ENCODE data around the gene HPSE2.
"Not testable (repeated sequence)": the region's sequence is repeated elsewhere in the genome, so short reads cannot be mapped to it uniquely, and the experiment has no call there.

HPSE2 gene

DNA sequence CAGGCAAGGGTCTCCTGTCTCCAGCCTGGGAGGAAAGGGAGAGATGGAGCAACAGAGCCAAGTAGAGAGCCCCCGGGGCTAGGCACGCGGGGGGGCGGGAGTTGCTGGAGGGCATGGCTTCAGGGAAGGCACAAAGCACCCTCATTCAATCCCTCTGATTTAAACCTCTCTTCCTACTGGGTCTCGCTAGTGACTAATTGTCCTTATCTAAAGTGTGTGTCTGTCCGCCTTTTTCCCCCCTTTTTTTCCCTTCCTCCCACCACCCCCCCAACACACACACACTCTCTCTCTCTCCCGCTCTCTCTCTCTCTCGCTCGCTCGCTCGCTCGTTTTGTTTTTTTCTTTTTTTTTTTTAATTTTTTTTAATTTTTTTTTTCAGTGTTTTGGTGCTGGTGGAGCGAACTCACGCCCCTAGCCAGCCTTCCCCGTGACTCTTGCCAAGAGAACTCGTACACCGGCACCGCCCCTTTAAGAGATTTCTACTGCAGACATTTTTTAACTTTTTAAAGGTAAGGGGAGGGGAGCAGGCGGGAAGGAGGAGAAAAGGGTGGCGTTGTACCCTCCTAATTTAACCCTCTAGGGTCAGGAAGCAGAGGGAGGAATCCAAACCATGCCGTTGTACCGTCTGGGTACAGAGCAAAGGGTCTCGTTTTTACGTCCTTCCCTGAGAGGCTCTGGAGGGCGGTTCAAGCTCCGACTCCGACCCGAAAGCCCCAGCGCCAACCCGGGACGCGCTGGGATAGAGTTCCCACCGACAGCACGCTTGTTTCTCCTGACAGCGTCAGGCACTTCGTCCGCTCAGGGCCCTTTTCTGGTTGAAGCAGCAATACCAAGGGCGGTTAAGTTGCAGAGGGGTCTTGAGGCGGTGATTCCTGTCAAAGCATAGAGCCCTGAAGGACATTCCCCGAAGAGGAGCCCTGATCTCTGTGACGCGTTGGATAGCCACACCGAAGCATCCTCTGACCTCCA is at the start of gene HPSE2:
Gene HPSE2 (minus strand): TSS at position 195 of the 969 bp plus-strand sequence.
- peak; percentile 22 for DNase-seq

GRCh38 chr10:99280472-99280871 is 44.8 kb upstream of the HPSE2 start:
- DNase-seq = no peak

DNA sequence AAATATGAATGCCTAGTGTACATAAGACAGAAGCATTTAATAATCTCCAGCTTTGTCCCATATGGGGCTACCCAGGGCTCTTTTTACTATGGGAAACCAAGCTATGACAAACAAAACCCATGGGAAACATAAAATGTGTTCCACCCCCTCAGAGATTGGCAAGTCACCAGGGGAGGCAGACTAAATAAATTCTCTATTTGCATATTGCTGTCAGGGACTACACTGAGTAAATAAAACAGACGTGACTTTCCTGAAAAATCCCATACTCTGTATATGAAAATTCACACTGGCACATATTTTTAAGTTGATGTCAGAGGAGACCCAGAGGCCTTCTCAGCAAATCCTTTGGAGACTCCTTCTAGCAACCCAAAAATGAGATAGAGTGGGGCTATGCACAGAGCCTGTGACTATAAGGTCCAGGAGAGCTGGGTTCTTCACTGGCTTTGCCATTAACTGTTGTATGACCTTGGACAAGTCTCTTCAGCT is 44.0 kb upstream of the HPSE2 start:
- DNase-seq = no peak

DNA sequence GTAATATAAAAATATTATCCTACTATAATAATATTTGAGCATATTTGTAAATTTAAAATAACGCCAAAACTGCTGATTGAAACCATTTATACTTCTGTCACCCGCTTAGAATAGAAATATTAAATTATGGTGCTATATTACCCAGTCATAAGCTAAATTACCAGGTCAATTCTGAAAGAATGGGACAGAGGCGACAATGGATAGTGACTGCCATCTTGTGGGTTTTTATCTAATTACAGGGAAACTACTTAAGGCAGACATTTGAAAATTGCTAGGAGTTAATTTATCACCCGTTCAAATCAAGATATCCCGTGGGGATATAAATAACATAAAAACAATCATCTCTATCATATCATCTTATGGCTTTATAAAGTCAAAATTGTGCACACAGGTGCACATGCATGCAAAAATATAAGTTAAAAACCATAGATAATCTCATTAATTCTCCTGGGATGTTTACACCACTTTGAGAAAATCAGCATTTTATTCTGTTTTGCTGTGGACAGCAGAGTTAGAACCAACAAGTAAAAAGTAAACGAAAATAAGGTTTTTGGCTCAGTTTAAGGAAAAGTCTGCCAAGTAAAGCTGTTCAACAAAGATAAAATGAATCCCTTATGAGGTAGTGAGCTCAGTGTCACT is 41.3 kb upstream of the HPSE2 start:
- peak; percentile 62 for DNase-seq

DNA sequence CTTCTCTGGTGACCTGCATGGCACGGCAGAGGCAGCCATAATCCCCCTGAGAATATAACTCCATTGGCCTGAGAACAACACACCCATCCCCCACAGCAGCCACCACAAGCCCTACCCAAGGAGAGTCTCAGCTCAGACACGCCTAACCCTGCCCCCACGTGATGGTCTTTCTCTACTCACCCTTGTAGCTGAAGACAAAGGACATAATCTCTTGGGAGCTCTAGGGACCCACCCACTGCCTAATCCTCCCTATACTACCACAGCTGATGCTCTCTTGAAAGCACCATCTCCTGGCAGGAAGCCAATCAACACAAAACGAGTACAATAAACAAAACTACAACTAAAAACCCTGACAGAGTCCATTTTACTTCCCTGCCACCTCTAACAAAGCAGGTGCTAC is 30.7 kb upstream of the HPSE2 start:
- no peak for DNase-seq

DNA sequence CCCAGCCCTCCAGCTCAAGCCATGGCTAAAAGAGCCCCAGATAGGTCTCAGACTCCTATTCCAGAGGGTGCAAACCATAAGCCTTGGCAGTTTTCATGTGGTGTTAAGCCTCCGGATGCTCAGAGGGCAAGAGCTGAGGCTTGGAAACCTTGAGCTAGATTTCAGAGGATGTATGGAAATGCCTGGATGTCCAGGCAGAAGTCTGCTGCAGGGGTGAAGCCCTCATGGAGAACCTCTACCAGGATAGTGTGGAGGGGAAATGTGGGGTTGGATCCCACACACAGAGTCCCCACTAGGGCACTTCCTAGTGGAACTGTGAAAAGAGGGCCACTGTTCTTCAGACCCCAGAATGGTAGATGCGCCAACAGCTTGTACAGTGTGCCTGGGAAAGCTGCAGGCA is 13.2 kb upstream of the HPSE2 start:
- DNase-seq = no peak

GRCh38 chr10:99247893-99248292 is 12.2 kb upstream of the HPSE2 start:
- not testable (repeated sequence) for DNase-seq

DNA sequence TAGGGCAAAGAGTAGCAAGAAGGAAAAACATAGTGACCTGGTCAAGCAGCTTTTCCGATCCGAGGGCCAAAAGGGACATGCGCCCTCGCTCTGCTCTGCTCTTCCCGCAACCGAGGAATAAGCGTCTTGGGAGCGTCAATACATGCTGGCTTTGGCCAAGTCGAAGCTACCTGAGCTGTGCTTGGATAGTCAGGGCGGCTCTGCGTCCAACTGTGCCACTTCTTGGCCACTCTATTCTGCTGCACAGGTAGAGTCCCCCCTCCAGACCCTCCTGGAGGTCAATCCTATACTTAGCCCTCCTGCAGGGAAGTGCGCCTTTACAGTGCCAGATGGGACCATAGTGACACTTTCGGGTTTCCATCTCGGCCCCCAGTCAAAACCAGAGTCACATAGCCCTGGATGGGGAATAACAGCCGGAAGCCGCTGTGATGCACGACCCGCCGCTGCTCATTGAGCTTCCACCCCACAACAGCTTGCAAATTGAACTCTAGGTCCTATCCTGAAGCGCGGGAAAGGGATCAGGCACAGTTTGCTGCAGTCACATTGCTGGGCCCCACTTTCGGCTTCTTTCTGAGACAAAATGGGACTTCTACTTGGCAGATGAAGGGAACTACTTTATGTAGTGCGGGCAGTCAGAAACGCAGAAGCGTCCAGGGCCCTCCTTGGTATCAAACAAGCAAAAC is 1.1 kb upstream of the HPSE2 start:
- DNase-seq = no peak

DNA sequence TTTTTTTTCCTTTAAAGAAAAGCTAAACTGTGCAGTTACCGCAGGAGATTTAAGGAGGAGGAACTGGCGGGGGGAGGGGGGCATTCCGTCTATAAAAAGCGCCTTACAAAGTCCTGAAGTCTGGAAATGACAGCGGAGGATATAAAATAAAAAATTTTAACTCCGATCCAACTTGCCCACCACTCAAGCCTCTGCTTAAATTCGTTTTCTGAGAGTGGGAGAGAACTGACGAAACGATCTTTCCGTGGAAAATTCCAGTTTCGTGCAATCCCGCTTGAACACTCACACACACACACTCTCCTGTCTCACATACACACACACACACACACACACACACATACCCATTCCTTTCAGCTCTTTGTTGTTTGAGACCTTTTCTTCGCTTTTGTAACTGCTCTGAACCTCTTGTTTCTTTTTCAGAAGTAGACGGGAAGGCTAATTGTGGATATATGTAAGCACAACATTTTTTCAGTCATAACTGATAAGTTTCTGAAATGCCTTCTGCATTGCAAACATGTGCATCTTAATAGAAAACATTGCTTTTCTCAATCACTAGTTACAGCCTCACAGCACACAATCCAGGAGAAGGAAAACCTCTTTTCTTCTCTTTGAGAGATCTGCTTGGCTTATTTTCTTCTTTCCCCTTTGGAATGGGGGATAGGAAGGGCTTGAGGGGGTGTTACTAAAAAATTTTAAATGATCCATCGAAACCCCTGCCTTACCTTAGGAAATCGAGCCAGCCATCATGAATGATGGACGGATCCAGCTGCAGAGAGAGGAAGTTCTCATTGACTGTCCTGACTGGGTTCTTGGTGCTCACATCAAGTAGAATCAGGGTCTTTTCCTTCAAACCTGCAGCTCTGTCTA is 628 bp downstream of the HPSE2 start:
- peak; percentile 10 for DNase-seq

- peak; percentile 79 for DNase-seq
Observed at GRCh38 chr10:99234041-99234790, 1.4 kb downstream of the HPSE2 start.

DNA sequence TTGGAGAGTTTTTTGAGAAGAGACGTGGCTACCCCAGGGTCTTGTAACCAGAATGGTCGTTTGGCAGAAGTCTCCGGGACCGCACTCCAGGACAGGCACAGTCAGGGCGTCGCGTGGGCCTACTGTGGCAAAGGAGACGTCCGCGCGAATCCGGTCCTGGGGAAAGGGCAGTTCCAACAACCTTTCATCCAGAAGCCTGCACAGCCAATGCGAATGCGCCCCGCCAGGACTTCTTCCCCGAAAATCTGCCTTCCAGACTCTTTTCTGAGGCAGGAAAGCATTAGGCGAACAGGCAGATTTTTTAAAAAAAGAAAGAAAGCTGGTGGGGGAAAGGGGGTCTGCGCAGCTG is 2.0 kb downstream of the HPSE2 start:
- DNase-seq = no peak

DNA sequence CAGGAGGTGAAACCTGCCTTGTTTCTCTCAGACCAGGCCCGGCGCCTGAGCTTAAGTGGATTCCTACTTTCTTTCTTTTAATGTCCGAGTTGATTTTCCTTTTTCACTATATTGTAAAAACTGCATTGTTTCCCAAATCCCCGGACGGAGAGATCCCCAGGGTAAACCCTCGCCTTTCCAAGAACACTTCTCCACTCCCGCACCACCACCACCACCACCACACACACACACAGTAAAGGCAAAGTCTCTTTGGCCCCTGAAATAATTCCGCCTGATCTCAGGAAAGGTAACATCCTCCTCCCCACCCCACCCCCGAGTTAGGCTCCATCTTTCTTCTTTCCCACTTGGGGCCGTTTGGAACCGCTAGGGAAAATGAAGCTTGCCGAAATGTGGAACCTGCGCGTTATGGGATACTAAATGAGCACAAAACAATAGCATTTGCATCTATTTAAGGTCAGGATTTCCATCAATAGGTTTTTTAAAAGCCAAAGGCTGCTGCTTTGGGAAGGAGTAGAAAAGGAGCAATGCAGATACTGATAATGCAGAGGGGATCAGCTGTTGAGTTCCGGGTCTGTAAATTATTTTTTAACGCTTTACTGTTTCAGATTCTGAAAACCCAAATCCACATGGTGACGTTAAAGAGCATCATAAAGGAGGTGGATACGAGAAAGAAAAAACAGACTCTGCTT is 2.5 kb downstream of the HPSE2 start:
- DNase-seq = no peak

GRCh38 chr10:99232360-99232999 is 3.2 kb downstream of the HPSE2 start:
- DNase-seq = peak; percentile 20

DNA sequence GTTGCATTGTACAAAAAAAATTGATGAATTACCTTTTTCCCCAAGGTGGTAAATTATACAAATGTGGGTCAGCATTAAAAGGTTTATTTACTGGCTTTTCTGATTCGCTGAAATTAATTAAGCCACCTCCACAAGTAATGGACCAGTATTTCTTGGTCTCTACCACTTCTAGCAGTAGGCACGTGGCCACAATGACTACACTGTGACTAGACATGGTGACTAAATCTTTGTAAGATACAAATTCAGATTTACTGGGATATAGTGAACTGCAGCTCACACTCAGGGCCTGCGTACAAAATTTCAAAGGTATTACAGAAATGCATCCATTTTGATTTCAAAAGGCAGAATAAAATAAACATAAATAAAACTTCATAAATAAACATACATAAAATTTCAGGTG is 10.9 kb downstream of the HPSE2 start:
- DNase-seq = no peak

GRCh38 chr10:99207340-99207739 is 28.3 kb downstream of the HPSE2 start:
- DNase-seq = no peak

- no peak for DNase-seq
Observed at GRCh38 chr10:99203310-99203709, 32.3 kb downstream of the HPSE2 start.

DNA sequence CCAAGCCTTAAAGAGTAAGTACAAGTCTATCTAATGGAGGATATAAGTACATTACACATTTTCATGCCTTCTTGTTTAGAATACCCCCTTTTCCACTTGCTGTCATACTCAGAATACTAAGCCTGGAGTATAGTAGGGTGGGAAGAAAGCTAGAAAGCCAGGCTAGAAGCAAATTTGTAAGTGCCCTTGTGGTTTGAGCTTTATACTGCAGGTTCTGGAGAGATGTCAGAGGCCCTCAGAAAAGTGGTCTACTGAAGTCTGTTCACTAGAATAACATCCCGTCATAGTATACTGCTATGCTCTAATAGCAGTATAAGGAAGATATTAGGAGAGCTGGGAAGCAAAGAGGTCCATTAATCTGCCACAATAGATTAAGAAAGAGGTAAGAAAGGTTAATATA is 62.7 kb downstream of the HPSE2 start:
- no peak for DNase-seq

DNA sequence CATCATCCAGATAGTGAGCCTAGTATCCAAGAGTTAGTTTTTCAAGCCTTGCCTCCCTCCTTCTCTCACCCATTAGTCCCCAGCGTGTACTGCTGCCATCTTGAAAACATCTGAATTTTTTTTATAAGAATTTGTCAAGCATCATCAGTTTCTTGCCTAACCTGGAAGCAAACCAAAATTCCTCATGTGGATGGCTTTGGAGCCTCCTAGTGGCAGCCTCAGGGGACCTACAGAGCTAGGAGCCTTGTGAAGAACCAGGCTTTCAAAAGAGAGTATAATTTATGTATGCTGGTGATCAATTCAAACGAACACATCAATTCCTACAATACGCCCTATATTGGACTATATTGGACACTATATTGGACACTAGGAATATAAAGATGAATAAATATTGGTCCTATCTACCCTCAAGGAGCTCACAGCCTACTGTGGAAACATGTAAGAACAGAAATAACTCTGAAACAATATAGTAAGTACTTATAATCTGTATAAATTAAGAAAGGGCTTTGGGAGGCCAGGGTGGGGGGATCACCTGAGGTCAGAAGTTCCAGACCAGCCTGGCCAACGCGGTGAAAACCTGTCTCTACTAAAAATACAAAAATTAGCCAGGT is 63.4 kb downstream of the HPSE2 start:
- DNase-seq = peak; percentile 70

DNA sequence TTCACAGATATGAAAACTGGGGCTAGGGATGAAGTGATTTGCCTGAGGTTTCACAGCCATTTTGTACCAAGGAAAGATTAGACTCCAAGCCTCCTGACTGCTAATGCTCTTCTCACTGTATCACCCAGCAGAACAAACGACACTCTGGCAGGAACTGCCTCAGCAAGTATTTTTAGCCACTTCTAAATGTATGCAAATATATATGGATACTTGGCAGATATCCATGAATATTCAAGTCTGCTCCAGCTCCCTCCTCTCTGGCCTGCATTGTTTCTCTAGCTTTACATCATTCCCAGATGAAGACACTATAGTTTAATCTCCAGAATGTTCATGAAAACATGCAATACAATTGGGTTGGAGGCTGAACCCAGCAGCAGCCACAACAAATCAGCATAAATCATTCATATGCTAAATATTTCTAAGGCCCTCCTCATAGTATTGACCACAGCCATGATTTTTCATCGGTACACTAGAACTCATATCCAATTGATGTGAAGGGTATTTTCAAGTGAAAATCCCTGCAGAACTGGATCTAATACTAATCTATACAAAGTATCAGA is 65.5 kb downstream of the HPSE2 start:
- no peak for DNase-seq

GRCh38 chr10:99161165-99161564 is 74.5 kb downstream of the HPSE2 start:
- DNase-seq = no peak
